GM12875 (cell line): ENCODE data around the gene KLF7.

Source experiments
- H3K4me3 ChIP-seq: one replicate; pipeline ENCODE4 v1.5.1; 2011; ENCODE audit warnings: low read depth, low read length, control low read depth
- TF ChIP-seq, protein P1 (sequence below): IDR thresholded peaks from 2 replicates; pipeline ENCODE4 v1.5.1; 2011; ENCODE audit warnings: low read depth, mild to moderate bottlenecking, control low read depth, inconsistent platforms, low read length, moderate library complexity, borderline replicate concordance; ENCODE audit not compliant: insufficient read depth

The KLF7 gene

DNA sequence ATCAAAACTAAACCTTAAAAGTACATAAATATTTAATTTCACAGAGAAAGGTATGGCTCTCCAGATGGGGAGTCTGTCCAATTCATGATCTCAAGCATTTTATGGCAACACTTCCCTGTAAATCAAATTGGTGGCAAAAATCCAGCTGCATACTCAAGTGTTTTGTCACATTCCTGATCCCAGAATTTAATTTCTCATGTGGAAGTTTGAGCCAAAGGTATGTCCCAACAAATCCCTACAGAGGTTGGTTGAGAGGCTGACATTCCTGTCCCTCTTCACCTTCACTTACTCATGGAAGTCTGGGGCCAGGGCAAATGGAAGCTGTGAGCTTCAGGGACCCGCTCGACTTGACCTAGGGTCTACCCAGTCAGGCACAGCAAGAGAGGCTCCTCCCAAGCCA, 17.7 kb downstream of the KLF7 start:
- no peak overlapping the region for H3K4me3 ChIP-seq
- TF ChIP-seq, protein P1, sequence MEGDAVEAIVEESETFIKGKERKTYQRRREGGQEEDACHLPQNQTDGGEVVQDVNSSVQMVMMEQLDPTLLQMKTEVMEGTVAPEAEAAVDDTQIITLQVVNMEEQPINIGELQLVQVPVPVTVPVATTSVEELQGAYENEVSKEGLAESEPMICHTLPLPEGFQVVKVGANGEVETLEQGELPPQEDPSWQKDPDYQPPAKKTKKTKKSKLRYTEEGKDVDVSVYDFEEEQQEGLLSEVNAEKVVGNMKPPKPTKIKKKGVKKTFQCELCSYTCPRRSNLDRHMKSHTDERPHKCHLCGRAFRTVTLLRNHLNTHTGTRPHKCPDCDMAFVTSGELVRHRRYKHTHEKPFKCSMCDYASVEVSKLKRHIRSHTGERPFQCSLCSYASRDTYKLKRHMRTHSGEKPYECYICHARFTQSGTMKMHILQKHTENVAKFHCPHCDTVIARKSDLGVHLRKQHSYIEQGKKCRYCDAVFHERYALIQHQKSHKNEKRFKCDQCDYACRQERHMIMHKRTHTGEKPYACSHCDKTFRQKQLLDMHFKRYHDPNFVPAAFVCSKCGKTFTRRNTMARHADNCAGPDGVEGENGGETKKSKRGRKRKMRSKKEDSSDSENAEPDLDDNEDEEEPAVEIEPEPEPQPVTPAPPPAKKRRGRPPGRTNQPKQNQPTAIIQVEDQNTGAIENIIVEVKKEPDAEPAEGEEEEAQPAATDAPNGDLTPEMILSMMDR = no peak

DNA sequence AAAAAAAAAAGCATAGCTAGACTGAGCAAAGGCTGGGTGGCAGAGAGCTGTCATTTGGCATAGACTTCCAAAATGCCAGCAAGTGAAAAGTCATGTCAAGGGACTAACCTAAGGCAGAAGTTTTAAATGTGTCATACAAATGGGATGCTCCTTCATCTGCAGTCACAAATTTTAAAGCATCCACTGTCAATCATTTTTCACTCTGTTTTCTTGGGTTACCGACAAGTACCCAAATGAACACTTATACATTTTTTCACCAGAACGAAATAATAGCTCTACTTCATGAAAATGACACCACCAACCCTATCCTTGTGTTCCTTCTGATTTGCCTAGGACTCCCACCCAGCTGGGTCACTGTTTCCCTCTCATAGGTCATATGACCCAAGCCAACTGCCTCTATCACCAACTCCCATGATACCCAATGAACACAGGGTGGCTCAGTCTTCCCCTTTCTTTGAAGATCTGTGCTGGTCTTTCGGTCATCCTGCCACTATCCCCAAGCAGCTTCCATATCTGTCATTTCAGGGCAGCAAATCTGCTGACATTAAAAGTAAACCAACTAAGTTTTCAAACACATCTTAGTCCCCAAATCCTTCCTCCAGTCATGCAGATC, 21.5 kb downstream of the KLF7 start:
- H3K4me3 ChIP-seq = no peak overlapping the region
- TF ChIP-seq, protein P1 = no peak

DNA sequence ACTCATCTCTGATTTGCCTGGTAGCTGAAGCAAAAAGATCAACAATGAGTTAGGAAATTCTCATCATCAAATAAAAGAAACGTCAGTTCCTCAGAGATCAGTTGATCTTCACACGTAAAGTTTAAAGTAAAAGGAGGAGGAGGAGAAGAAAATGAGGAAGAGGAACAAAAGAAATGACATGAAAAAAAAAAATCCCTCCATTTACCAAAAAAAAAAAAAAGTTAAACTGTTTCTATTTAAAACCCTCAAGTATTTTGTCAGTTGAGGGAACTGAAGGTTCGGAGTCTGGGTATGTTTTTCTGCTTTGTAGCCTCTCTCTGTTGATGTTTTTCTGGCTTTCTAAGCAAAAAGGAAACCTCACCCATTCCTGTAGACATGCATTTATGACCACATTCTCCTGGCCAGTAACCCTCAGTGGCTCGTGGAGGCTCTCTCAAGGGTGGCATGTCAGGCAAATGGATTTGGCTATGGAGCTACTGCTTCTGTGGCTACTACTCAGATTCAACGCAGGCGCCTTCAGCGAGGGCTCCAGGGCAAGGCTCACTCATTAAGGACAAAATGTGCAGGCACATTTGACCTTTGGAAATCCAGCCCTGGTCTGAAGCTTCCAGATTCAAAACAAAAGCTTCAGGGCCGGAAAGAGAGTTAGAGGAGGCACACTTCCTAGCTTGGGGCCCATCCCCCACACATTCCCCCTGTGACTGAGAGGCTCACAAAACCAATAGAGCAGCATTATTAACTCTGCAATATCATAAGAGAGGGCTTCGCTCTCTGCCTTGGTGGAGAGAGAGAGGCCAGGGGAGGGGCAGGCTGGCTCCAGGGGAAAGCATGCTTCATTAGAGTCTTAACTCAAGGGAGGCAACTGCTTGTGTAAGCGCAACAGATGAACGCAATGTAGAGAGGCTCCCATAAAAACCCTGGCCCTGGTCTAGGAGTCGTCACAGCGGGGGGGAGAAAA, 22.3 kb downstream of the KLF7 start:
- no peak overlapping the region for H3K4me3 ChIP-seq
- TF ChIP-seq, protein P1 = no peak

DNA sequence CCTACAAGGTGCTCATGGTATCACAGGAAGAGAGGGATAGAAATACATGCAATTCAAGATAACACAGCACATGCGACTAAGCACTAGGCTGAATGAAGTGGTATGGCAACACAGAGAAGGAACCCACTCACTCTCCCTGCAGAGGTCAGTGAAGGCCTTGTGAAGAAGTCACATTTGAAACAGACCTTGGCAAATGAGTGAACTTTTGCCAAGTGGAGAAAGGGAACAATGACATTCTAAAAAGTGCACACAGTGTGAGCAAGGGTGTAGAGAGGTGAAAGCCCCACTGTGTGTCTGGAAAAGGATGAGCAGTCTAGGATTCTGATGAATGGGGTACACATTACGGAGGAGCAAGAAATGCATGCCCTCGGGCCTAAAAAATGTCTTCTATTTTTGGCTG, 23.3 kb downstream of the KLF7 start:
- TF ChIP-seq, protein P1 = peak; percentile 26; the same call in 1 of the 2 replicates
- H3K4me3 ChIP-seq = no peak overlapping the region

DNA sequence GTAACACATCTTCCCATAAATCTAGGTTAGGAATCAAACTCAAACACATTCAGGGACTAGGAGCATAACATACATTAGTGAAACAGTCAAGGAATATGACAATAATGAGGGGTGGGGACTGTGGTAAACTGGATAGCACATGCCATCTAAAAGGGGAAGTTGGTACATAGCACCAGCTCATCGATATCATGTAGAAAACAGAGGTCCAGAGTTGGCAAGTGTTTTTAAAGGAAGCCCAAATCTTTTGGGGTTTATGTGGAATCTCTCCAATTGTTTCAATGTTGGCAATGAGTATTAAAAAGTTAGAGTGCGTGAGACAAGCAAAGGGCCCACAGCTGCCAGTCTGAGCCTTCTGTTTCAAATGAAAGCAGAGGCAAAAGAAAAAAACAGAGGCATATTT, 24.4 kb downstream of the KLF7 start:
- no peak overlapping the region for H3K4me3 ChIP-seq
- TF ChIP-seq, protein P1 = no peak

DNA sequence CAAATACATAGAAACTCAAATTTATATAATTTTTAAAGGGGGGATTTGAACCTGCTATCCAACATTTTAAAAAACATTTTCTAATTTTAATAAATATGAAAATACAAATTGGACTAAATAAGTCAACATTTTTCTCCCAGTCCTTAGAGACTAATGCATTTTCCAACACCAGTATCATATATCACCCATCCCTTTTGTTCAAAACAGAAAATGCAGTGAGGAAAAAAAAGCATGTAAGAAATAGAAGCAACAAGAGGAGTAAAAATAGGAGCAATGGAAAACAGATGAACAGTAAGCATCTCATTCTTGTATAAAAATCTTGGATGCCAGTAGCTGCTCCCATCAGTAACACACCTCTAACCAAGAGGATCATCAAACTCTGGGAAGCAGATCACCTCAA, 25.5 kb downstream of the KLF7 start:
- no peak overlapping the region for H3K4me3 ChIP-seq
- TF ChIP-seq, protein P1 = no peak
